OCI-LY7 (cell line): ENCODE data around the gene TPM1. TPM values are rescaled to one million over a fixed set of nuclear protein-coding genes. Genes with fewer than 3 reads are reported as not detected.

ENCODE experiments used
- BruUV-seq: library from RNA; stranded (reverse); fragments of 400-500 nt; replicated peaks from 2 replicates; lab custom pipeline; 2021; lab: Mats Ljungman, UMichigan
- CTCF ChIA-PET: fragments of 300-600 bp; sonication (Branson Sonifier 250); formaldehyde crosslinking; loops from one replicate; lab custom pipeline; 2022; ENCODE audit warnings: antibody characterized with exemption; ENCODE audit not compliant: unreplicated experiment; lab: Charles Lee
- POLR2A ChIA-PET: fragments of 300-600 bp; sonication (Branson Sonifier 250); formaldehyde crosslinking; loops from one replicate; lab custom pipeline; 2022; ENCODE audit warnings: antibody characterized with exemption; lab: Charles Lee
- DNase-seq: peaks from one replicate; pipeline ENCODE4 v3.0.0-alpha.2; 2015; ENCODE audit warnings: low spot score
- H2AFZ ChIP-seq: fragments of 200-600 bp; sonication (generic), shearing (Covaris generic); 2 replicates; pipeline ENCODE4 v1.6.1; 2014; ENCODE audit warnings: mild to moderate bottlenecking, antibody characterized with exemption, low read length, moderate library complexity
- H3K27ac ChIP-seq: fragments of 200-600 bp; sonication (generic); 2 replicates; pipeline ENCODE4 v1.5.1; 2014; ENCODE audit warnings: mixed run types, low read depth, mild to moderate bottlenecking, moderate library complexity, low read length, inconsistent platforms; ENCODE audit not compliant: poor library complexity, severe bottlenecking
- H3K36me3 ChIP-seq: fragments of 200-600 bp; sonication (generic); 2 replicates; pipeline ENCODE4 v1.6.1; 2014; ENCODE audit warnings: mild to moderate bottlenecking, antibody characterized with exemption, low read length, moderate library complexity, mixed read lengths; ENCODE audit not compliant: insufficient read depth
- H3K4me1 ChIP-seq: fragments of 200-600 bp; sonication (generic); 2 replicates; pipeline ENCODE4 v1.5.1; 2014; ENCODE audit warnings: mild to moderate bottlenecking, low read length; ENCODE audit not compliant: insufficient read depth, poor library complexity, severe bottlenecking
- H3K4me2 ChIP-seq: fragments of 200-600 bp; sonication (generic); 2 replicates; pipeline ENCODE4 v1.6.1; 2014; ENCODE audit warnings: mild to moderate bottlenecking, low read length
- H3K4me3 ChIP-seq: fragments of 200-600 bp; sonication (generic); 2 replicates; pipeline ENCODE4 v1.5.1; 2014; ENCODE audit warnings: mild to moderate bottlenecking, low read depth, low read length; ENCODE audit not compliant: poor library complexity, severe bottlenecking
- H3K79me2 ChIP-seq: fragments of 200-600 bp; sonication (generic); 2 replicates; pipeline ENCODE4 v1.6.1; 2016; ENCODE audit warnings: low read depth, mild to moderate bottlenecking, low read length, moderate library complexity, mixed read lengths; ENCODE audit not compliant: insufficient read depth
- H3K9me2 ChIP-seq: fragments of 200-600 bp; sonication (generic); 2 replicates; pipeline ENCODE4 v1.6.1; 2016; ENCODE audit warnings: mild to moderate bottlenecking, low read length, mixed read lengths; ENCODE audit not compliant: insufficient read depth
- H3K9me3 ChIP-seq: fragments of 200-600 bp; sonication (generic); 2 replicates; pipeline ENCODE4 v1.6.1; 2014; ENCODE audit warnings: mild to moderate bottlenecking, mixed run types, low read length, mixed read lengths
- H4K20me1 ChIP-seq: fragments of 200-600 bp; sonication (generic); 2 replicates; pipeline ENCODE4 v1.6.1; 2014; ENCODE audit warnings: mild to moderate bottlenecking, antibody characterized with exemption, low read length, moderate library complexity, mixed read lengths; ENCODE audit not compliant: insufficient read depth
- EZH2phosphoT487 ChIP-seq: fragments of 200-600 bp; sonication (generic); IDR thresholded peaks from 2 replicates; pipeline ENCODE4 v1.6.1; 2018; ENCODE audit warnings: low read depth, borderline replicate concordance, mild to moderate bottlenecking, mixed run types, antibody characterized with exemption, low read length, moderate library complexity, mixed read lengths
- intact Hi-C: fragments of 100-400 bp; cut with micrococcal nuclease; formaldehyde crosslinking; loops from one replicate; pipeline ENCODE4 v1.10.0; 2022; ENCODE audit not compliant: unreplicated experiment
- total RNA-seq, 2 experiments: library from RNA; depleted of rRNA in 1 of 2; stranded (reverse); fragments of >200 nt in 1 of 2; shearing (Covaris generic) in 1 of 2; gene quantifications; 2 replicates each; pipeline ENCODE4 v1.2.3, GENCODE V29; 2014 to 2022
- TF ChIP-seq, protein P1 (sequence below): fragments of 200-600 bp; sonication (generic); conservative IDR thresholded peaks from 2 replicates; pipeline ENCODE4 v1.5.1; 2014; ENCODE audit warnings: mild to moderate bottlenecking, antibody characterized with exemption, low read length, moderate library complexity, mixed read lengths

Gene TPM1
- total RNA-seq, 2 experiments from 2014 or later = 19.3 to 19.9 TPM

DNA sequence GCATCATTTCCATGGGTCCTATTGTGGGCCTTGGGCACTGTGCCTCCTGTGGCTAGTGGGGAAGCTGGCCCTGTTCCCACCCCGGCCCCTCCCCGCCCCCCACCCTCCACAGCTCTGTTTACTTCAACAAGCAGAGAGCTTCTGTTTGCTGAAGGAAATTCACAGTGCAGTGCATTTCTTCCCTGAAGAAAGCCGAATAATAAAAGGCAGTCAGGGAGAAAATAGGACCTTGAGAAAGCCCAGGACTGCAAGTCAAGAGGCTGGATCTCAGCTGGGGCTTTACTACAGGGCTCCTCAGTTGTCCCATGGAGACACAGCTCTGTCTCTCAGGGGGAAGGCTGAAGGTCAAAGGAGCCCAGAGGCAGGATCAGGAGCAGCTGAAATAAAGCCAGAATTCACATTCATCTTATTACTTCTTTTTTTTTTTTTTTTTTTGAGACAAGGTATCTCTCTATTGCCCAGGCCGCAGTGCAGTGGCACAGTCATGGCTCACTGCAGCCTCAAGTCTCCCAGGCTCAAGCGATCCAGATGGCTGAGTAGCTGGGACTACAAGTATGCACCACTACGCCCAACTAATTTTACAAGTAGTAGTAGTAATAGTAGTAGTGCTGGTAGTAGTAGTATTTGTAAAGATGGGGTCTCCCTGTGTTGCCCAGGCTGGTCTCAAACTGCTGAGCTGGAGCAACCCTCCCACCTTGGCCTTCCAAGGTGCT is 46.1 kb downstream of the TPM1 start:
- ChIA-PET CTCF (no interaction called here), POLR2A (no interaction called here)
- no peak for DNase-seq
- no peak overlapping the region for H3K4me2 ChIP-seq
- no peaks in the 10 kb centered on the region for H3K9me2 ChIP-seq
- no peaks in the 10 kb centered on the region for H3K36me3 ChIP-seq
- intact Hi-C loops = no loop called here
- H3K4me3 ChIP-seq = no peak overlapping the region
- no peak overlapping the region for H2AFZ ChIP-seq
- no peaks in the 10 kb centered on the region for H3K4me1 ChIP-seq
- no peaks in the 10 kb centered on the region for H3K9me3 ChIP-seq
- BruUV-seq = no TSS peak
- no peaks in the 10 kb centered on the region for H3K79me2 ChIP-seq
- H4K20me1 ChIP-seq = no peaks in the 10 kb centered on the region
- TF ChIP-seq, protein P1, sequence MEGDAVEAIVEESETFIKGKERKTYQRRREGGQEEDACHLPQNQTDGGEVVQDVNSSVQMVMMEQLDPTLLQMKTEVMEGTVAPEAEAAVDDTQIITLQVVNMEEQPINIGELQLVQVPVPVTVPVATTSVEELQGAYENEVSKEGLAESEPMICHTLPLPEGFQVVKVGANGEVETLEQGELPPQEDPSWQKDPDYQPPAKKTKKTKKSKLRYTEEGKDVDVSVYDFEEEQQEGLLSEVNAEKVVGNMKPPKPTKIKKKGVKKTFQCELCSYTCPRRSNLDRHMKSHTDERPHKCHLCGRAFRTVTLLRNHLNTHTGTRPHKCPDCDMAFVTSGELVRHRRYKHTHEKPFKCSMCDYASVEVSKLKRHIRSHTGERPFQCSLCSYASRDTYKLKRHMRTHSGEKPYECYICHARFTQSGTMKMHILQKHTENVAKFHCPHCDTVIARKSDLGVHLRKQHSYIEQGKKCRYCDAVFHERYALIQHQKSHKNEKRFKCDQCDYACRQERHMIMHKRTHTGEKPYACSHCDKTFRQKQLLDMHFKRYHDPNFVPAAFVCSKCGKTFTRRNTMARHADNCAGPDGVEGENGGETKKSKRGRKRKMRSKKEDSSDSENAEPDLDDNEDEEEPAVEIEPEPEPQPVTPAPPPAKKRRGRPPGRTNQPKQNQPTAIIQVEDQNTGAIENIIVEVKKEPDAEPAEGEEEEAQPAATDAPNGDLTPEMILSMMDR = no peak
- no peak for TF ChIP-seq EZH2phosphoT487
- no peak overlapping the region for H3K27ac ChIP-seq

DNA sequence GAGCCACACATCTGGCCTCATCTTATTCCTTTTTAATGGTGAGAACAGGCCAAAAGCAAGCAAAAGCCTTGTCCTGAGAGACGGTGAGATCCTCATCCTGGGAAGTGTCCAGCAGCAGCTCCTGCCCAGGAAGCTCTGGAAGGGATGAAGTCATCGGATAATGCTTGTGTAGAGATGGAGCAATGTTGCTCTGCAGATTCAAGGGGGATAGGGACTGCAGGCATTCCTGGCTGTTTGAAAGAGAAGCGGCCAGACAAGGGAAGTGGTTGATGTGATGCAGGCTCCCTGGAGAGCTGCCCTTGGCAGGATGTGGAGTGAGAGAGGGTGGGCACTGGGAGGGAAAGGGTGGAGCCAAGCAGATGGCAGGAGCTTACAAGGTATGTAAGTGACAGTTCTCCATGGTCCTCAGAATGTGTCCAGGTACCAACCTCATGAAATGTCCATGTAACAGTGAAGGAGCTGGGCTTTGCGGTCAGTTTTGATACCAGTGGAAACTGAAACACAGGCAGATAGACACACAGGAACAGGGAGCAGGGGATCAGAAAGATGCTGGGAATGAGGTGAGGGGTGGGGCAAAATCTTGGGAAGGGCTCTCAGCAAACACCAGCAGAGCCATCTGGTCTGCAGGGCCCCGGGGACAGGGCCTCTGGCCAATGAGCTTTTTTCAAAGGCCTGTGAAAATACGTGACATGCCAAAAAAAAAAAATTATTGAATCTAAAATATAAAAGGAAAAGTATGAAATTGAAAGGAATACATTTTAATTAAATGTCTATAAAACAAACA is 46.9 kb downstream of the TPM1 start:
- H3K4me2 ChIP-seq = no peak overlapping the region
- TF ChIP-seq, protein P1 = no peak
- TF ChIP-seq EZH2phosphoT487 = no peak
- no peak overlapping the region for H3K4me3 ChIP-seq
- BruUV-seq = no TSS peak
- H2AFZ ChIP-seq = no peak overlapping the region
- H4K20me1 ChIP-seq = no peaks in the 10 kb centered on the region
- POLR2A ChIA-PET = no interaction called here
- H3K9me2 ChIP-seq = no peaks in the 10 kb centered on the region
- H3K79me2 ChIP-seq = no peaks in the 10 kb centered on the region
- DNase-seq = no peak
- intact Hi-C loops = loop anchor here (5.0 kb wide), 1 partner anchor 242 kb away; no protein-coding TSS in a partner anchor
- H3K4me1 ChIP-seq = peaks cover 3% of the 10 kb centered on the region
- CTCF ChIA-PET = no interaction called here
- H3K36me3 ChIP-seq = no peaks in the 10 kb centered on the region
- H3K9me3 ChIP-seq = no peaks in the 10 kb centered on the region
- no peak overlapping the region for H3K27ac ChIP-seq

DNA sequence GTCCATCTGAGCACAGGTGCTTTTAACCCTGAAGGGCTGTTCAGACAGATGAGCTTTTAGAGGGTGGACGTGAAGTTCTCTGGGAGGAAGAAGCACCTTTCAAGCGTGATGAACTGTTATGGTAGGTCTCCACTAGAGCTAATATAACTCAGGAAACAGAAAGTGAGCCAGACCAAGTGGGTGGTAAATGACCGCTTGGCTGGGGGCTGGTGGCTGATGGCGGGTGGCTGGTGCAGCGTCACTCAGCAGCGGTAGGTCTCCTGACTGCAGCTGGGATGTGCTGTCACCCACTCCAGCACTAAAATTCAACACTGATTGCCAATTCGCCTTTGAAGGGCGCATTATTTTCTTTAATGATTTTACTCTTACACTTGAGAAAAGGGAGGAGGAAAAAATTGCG is 47.9 kb downstream of the TPM1 start:
- intact Hi-C loops = loop anchor here (5.0 kb wide), 1 partner anchor 243 kb away; no protein-coding TSS in a partner anchor
- DNase-seq = no peak
- Histone ChIP-seq H4K20me1 (no peaks in the 10 kb centered on the region), H3K36me3 (no peaks in the 10 kb centered on the region), H2AFZ (no peak overlapping the region), H3K4me3 (no peak overlapping the region), H3K4me1 (peaks cover 5% of the 10 kb centered on the region), H3K27ac (no peak overlapping the region), H3K9me2 (no peaks in the 10 kb centered on the region), H3K79me2 (no peaks in the 10 kb centered on the region), H3K9me3 (no peaks in the 10 kb centered on the region), H3K4me2 (no peak overlapping the region)
- TF ChIP-seq, protein P1 = no peak
- TF ChIP-seq EZH2phosphoT487 = no peak
- ChIA-PET POLR2A (no interaction called here), CTCF (no interaction called here)
- BruUV-seq = no TSS peak
